Naive thymus-derived CD4-positive, alpha-beta T cell (primary cell): ENCODE measurements around the gene CKMT2. TPM values are rescaled to one million over a fixed set of nuclear protein-coding genes. Genes with fewer than 3 reads are reported as not detected.

Experiments
- ATAC-seq: fragments of 150-1000 bp; cut with Tn5 transposase; 2 replicates; pipeline ENCODE4 v1.10.0; 2021; ENCODE audit warnings: mild to moderate bottlenecking, moderate library complexity
- CTCF ChIA-PET: fragments of 350-600 bp; sonication (Branson Sonifier 250); formaldehyde crosslinking; loops from one replicate; lab custom pipeline; 2021; ENCODE audit warnings: antibody characterized with exemption; lab: Charles Lee
- POLR2A ChIA-PET: fragments of 350-600 bp; sonication (Branson Sonifier 250); formaldehyde crosslinking; loops from one replicate; lab custom pipeline; 2021; ENCODE audit warnings: antibody characterized with exemption, inconsistent platforms; lab: Charles Lee
- DNase-seq, 9 donors: peaks; one replicate each; pipeline versions ENCODE4 v3.0.0 to v3.0.0-alpha.2; 2020 to 2022; ENCODE audit warnings: mixed read lengths in 1 of 9
- H3K27ac ChIP-seq: one replicate; pipeline ENCODE4 v1.7.0; 2013; ENCODE audit warnings: mild to moderate bottlenecking, low read depth, low read length, moderate library complexity
- H3K27me3 ChIP-seq, 2 donors: one replicate each; pipeline ENCODE4 v1.7.0; 2013; ENCODE audit warnings: low read length in 2 of 2, mild to moderate bottlenecking in 2 of 2, moderate library complexity in 2 of 2; ENCODE audit not compliant: control insufficient read depth in 2 of 2, insufficient read depth in 2 of 2
- H3K36me3 ChIP-seq, 3 experiments: 1 replicate in 2 of 3; 2 replicates in 1 of 3; pipeline ENCODE4 v1.7.0; 2013; ENCODE audit warnings: low read length in 3 of 3, mild to moderate bottlenecking in 3 of 3, moderate library complexity in 1 of 3; ENCODE audit not compliant: insufficient read depth in 3 of 3, control insufficient read depth in 2 of 3
- H3K4me1 ChIP-seq, 2 donors: one replicate each; pipeline ENCODE4 v1.7.0; 2013; ENCODE audit warnings: low read length in 2 of 2, mild to moderate bottlenecking in 2 of 2, moderate library complexity in 1 of 2; ENCODE audit not compliant: control insufficient read depth in 2 of 2, insufficient read depth in 2 of 2
- H3K4me3 ChIP-seq: 2 replicates; pipeline ENCODE4 v1.7.0; 2013; ENCODE audit warnings: mild to moderate bottlenecking, low read length
- H3K9me3 ChIP-seq, 3 experiments: 1 replicate in 2 of 3; 2 replicates in 1 of 3; pipeline ENCODE4 v1.7.0; 2013; ENCODE audit warnings: low read length in 3 of 3; ENCODE audit not compliant: control insufficient read depth in 2 of 3
- H3K27ac Mint-ChIP-seq, 9 donors: one replicate each; pipeline ENCODE4 v1.8.0; 2020 to 2022; ENCODE audit warnings: mixed read lengths in 9 of 9, mild to moderate bottlenecking in 8 of 9, moderate library complexity in 5 of 9, inconsistent platforms in 2 of 9
- H3K27me3 Mint-ChIP-seq, 5 donors: one replicate each; pipeline ENCODE4 v1.8.0; 2021 to 2022; ENCODE audit warnings: mixed read lengths in 5 of 5, mild to moderate bottlenecking in 1 of 5
- H3K36me3 Mint-ChIP-seq, 5 donors: one replicate each; pipeline ENCODE4 v1.8.0; 2020 to 2022; ENCODE audit warnings: mixed read lengths in 5 of 5, mild to moderate bottlenecking in 3 of 5, inconsistent platforms in 1 of 5
- H3K4me1 Mint-ChIP-seq, 7 donors: one replicate each; pipeline ENCODE4 v1.8.0; 2020 to 2022; ENCODE audit warnings: mixed read lengths in 7 of 7, mild to moderate bottlenecking in 3 of 7, inconsistent platforms in 1 of 7
- H3K4me3 Mint-ChIP-seq, 10 donors: one replicate each; pipeline ENCODE4 v1.8.0; 2020 to 2022; ENCODE audit warnings: mild to moderate bottlenecking in 10 of 10, mixed read lengths in 10 of 10, moderate library complexity in 6 of 10, inconsistent platforms in 2 of 10
- H3K9me3 Mint-ChIP-seq, 11 donors: one replicate each; pipeline ENCODE4 v1.8.0; 2020 to 2022; ENCODE audit warnings: mixed read lengths in 11 of 11, mild to moderate bottlenecking in 4 of 11, inconsistent platforms in 1 of 11, moderate library complexity in 1 of 11
- intact Hi-C, 2 donors: fragments of 100-400 bp; cut with micrococcal nuclease; formaldehyde crosslinking; loops; one replicate each; pipeline ENCODE4 v1.15.1; 2023
- polyA plus RNA-seq, 2 donors: library from polyadenylated mRNA; unstranded; fragments of 300-500 nt; fragmentation: Illumina TruSeq; gene quantifications; one replicate each; pipeline ENCODE4 v1.2.3, GENCODE V29; 2021
- total RNA-seq, 6 experiments: library from RNA in 5 of 6; stranded (reverse) in 5 of 6; gene quantifications; 1 replicate in 5 of 6; 2 replicates in 1 of 6; pipeline ENCODE4 v1.2.3 and lab custom pipeline; 2021 to 2026

The CKMT2 gene
- total and polyA plus RNA-seq, 7 experiments from 2014 or later: not detected

DNA sequence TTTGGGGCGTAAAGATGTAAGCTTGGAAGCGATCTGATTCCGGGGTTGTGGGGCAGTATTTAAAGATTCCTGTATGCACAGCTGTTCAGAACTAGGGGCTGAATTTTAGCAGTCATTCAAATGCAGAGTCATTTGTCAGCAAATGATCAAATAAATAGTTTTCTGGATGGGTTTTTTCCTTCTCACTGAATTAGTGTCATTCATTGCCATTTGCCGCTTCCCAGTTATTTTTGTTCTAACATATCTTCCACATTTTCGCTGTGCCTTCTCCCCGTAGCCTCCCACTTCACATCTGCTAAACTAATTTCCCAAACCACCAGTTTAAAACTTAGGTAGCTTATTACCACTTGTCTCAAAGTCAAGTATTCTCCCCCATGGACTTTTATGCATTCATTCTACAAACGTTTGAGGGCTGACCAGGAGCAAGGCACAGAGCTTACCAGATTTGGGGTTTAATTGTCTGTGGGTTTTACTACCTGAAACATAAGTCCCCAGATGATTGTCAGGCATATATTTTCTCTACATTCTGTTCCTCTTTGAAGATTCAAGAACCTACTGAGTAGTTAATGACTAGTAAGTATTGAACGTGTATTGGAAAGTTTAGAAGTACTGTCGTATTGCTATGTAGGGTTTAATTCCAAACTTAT lies 41.3 kb upstream of the CKMT2 start:
- POLR2A ChIA-PET: no interaction called here
- peak overlapping the region in 7 of 9 donors; percentile 7 to 63 (median 36) for H3K27ac Mint-ChIP-seq
- intact Hi-C loops: loop anchor here (10.0 kb wide), 2 partner anchors 387 to 847 kb away; no protein-coding TSS in a partner anchor

DNA sequence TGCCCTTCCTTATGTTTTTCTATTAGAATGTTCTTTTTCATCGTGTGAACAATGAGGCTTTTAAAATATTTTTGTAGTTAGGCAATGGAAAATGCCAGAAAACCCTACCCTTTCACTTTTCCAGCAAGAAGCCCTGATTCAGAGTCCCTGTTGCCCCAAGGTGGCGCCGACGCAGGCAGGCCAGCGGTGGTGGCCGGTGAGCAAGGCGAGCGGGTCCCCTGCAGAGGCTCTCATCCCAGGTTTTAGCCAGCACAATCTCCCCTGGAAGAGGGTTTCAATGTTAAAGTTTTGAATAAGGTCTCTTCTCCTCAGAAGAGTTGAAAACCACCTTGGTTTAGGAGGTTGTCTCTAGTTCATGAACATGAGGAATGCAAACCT lies 40.8 kb upstream of the CKMT2 start:
- Mint-ChIP-seq H3K27ac (peak overlapping the region in 6 of 9 donors; percentile 7 to 63 (median 32)), H3K4me1 (peaks cover 3 to 21% (median 9%) of the 10 kb centered on the region in 7 donors), H3K27me3 (no peaks in the 10 kb centered on the region), H3K4me3 (no peak overlapping the region), H3K36me3 (peaks cover 0 to 26% (median 5%) of the 10 kb centered on the region in 5 donors), H3K9me3 (no peaks in the 10 kb centered on the region)
- intact Hi-C loops: loop anchor here (10.0 kb wide), 2 partner anchors 388 to 848 kb away; no protein-coding TSS in a partner anchor
- H3K4me1 ChIP-seq: peaks cover 0 to 6% of the 10 kb centered on the region in 2 donors
- H3K36me3 ChIP-seq: peaks cover 0 to 17% (median 0%) of the 10 kb centered on the region in 3 experiments
- DNase-seq (no peak), ATAC-seq (no peak)
- H3K27ac ChIP-seq: no peak overlapping the region
- ChIA-PET POLR2A (no interaction called here), CTCF (interaction anchor here (1.3 to 1.4 kb wide), 2 partner anchors 504 to 505 kb away, joined by 3 to 6 read pairs; no protein-coding TSS in a partner anchor)
- no peaks in the 10 kb centered on the region for H3K27me3 ChIP-seq
- no peak overlapping the region for H3K4me3 ChIP-seq
- no peaks in the 10 kb centered on the region for H3K9me3 ChIP-seq

More for the DNA sequence above, 41.3 kb upstream of the CKMT2 start:
- H3K4me3 Mint-ChIP-seq: no peak overlapping the region
- CTCF ChIA-PET: interaction anchor here (1.3 kb wide), 1 partner anchor 503 kb away, joined by 3 read pairs; no protein-coding TSS in a partner anchor
- no peak for ATAC-seq
- H3K36me3 ChIP-seq: peaks cover 0 to 17% (median 0%) of the 10 kb centered on the region in 3 experiments
- H3K27ac ChIP-seq: no peak overlapping the region
- peaks cover 0 to 26% (median 5%) of the 10 kb centered on the region in 5 donors for H3K36me3 Mint-ChIP-seq
- no peaks in the 10 kb centered on the region for H3K27me3 ChIP-seq
- H3K9me3 Mint-ChIP-seq: no peaks in the 10 kb centered on the region
- no peak for DNase-seq
- no peaks in the 10 kb centered on the region for H3K27me3 Mint-ChIP-seq
- H3K9me3 ChIP-seq: no peaks in the 10 kb centered on the region
- peaks cover 0 to 6% of the 10 kb centered on the region in 2 donors for H3K4me1 ChIP-seq
- no peak overlapping the region for H3K4me3 ChIP-seq
- peaks cover 3 to 21% (median 9%) of the 10 kb centered on the region in 7 donors for H3K4me1 Mint-ChIP-seq

DNA sequence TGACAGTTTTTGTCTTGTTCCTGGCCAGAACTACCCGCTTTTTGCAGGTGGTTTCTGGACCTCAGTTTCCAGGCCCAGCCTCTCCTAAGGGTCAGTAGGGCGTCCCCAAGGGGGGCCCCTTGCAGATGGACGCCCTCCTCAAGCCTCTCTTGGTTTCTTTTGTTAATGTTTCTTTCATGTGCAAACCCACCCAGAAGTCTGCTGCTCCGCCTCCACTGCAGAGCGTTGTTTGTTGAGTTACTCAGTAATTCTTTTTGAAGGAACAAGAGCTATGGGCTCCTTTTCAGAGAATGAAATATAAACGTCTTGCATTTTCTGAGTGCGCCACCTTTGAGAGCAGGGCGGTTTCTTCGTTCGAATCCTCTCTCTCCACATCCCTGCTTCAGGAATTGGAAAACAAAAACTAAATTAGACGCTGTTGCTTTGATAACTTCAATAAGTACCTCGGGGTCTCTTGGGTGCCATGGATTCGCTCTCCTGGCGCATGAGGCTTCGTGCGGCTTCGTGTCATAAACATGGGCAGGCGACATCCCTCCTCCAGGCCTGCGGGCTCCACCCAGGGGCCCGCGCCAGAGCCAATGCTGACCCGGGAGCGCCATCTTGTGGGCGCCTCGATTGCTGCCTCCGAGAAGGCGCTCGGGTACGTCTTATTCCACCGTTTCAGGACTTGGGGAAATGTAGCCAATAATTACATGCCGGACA lies 38.3 kb upstream of the CKMT2 start:
- H3K4me1 ChIP-seq: peaks cover 0 to 6% of the 10 kb centered on the region in 2 donors
- H3K4me3 ChIP-seq: no peak overlapping the region
- Mint-ChIP-seq H3K27ac (peak overlapping the region in 7 of 9 donors; percentile 21 to 82 (median 68)), H3K4me3 (peak overlapping the region in 8 of 10 donors; percentile 21 to 65 (median 47)), H3K4me1 (peaks cover 3 to 16% (median 9%) of the 10 kb centered on the region in 7 donors), H3K9me3 (no peaks in the 10 kb centered on the region), H3K27me3 (no peaks in the 10 kb centered on the region), H3K36me3 (peaks cover 0 to 10% (median 4%) of the 10 kb centered on the region in 5 donors)
- intact Hi-C loops: loop anchor here (1.0 to 10.0 kb wide), 11 partner anchors 87 to 850 kb away; partner anchors contain the start of gene RASGRF2 (in 1 of the 2)
- H3K36me3 ChIP-seq: no peaks in the 10 kb centered on the region
- no peak overlapping the region for H3K27ac ChIP-seq
- ChIA-PET POLR2A (interaction anchor here (1.8 kb wide), 1 partner anchor 508 kb away, joined by 5 read pairs; no protein-coding TSS in a partner anchor), CTCF (interaction anchor here (0.6 to 1.8 kb wide), 6 partner anchors 12 to 571 kb away, joined by 3 to 7 read pairs (median 4); no protein-coding TSS in a partner anchor)
- no peaks in the 10 kb centered on the region for H3K27me3 ChIP-seq
- no peaks in the 10 kb centered on the region for H3K9me3 ChIP-seq
- ATAC-seq: peak; percentile 98
- DNase-seq: peak; percentile 58 to 83 (median 74)

DNA sequence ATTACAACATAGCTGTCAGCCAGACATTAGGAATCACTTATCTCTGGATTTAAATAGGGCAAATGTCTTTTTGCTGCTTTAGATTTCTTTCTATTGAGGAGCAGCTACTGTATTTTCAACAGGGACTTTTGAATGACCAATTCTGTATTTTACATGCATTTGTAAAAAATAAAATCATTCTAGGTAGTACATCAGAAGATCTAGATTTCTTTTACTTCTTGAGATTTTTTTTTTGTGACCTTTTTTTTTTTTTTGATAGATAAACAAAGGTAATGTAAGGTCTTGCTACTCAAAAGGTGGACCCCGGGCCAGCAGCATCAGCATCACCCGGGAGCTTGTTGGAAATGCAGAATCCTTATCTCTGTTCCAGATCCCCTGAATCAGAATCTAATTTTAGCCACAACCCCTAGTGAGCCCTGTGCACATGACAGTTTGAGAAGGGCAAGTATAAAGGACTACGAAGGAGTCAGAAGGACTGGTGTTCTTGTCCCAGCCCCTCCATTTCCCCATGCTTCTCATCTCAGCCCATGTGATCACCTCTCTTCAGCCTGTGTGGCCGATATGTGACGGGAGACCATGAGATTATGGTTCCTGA lies 37.7 kb upstream of the CKMT2 start:
- no peaks in the 10 kb centered on the region for H3K36me3 ChIP-seq
- H3K27me3 ChIP-seq: no peaks in the 10 kb centered on the region
- peaks cover 3 to 16% (median 9%) of the 10 kb centered on the region in 7 donors for H3K4me1 Mint-ChIP-seq
- H3K36me3 Mint-ChIP-seq: peaks cover 0 to 8% (median 5%) of the 10 kb centered on the region in 5 donors
- intact Hi-C loops: loop anchor here (1.0 to 10.0 kb wide), 11 partner anchors 88 to 851 kb away; partner anchors contain the start of gene RASGRF2 (in 1 of the 2)
- DNase-seq (no peak), ATAC-seq (no peak)
- peaks cover 0 to 6% of the 10 kb centered on the region in 2 donors for H3K4me1 ChIP-seq
- H3K4me3 ChIP-seq: no peak overlapping the region
- no peaks in the 10 kb centered on the region for H3K27me3 Mint-ChIP-seq
- H3K9me3 Mint-ChIP-seq: no peaks in the 10 kb centered on the region
- H3K9me3 ChIP-seq: no peaks in the 10 kb centered on the region
- ChIA-PET POLR2A (no interaction called here), CTCF (interaction anchor here (0.6 to 1.8 kb wide), 7 partner anchors 13 to 533 kb away, joined by 3 to 7 read pairs (median 4); no protein-coding TSS in a partner anchor)
- H3K27ac ChIP-seq: no peak overlapping the region
- H3K4me3 Mint-ChIP-seq: peak overlapping the region in 5 of 10 donors; percentile 24 to 65 (median 54)
- H3K27ac Mint-ChIP-seq: peak overlapping the region in 6 of 9 donors; percentile 21 to 82 (median 58)

DNA sequence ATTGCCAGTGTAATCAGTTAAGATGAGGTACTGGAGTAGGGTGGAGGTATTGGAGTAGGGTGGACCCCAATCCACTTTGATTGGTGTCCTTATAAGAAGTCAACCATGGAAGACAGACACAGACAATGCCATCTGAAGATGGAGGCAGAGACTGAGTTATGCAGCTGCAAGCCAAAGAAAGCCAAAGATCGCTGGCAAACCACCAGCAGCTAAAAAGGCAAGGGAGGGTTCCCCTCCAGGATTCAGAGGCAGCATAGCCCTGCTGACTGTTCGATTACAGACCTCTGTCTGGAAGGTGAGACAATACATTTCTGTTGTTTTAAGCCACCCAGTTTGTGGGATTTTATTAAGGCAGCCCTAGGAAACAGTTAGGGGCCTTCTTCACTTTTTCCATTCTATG lies 30.5 kb upstream of the CKMT2 start:
- CTCF ChIA-PET: no interaction called here
- POLR2A ChIA-PET: interaction anchor here (0.6 kb wide), 1 partner anchor 46 kb away, joined by 3 read pairs; no protein-coding TSS in a partner anchor
- no peaks in the 10 kb centered on the region for H3K27me3 Mint-ChIP-seq
- H3K27ac Mint-ChIP-seq: no peak overlapping the region
- Histone ChIP-seq H3K27me3 (no peaks in the 10 kb centered on the region), H3K27ac (no peak overlapping the region), H3K4me3 (no peak overlapping the region), H3K4me1 (no peaks in the 10 kb centered on the region), H3K36me3 (peaks cover 0 to 56% (median 9%) of the 10 kb centered on the region in 3 experiments), H3K9me3 (no peaks in the 10 kb centered on the region)
- no peak overlapping the region for H3K4me3 Mint-ChIP-seq
- peaks cover 1 to 49% (median 20%) of the 10 kb centered on the region in 5 donors for H3K36me3 Mint-ChIP-seq
- intact Hi-C loops: no loop called here
- ATAC-seq (no peak), DNase-seq (no peak)
- no peaks in the 10 kb centered on the region for H3K9me3 Mint-ChIP-seq
- H3K4me1 Mint-ChIP-seq: no peaks in the 10 kb centered on the region

DNA sequence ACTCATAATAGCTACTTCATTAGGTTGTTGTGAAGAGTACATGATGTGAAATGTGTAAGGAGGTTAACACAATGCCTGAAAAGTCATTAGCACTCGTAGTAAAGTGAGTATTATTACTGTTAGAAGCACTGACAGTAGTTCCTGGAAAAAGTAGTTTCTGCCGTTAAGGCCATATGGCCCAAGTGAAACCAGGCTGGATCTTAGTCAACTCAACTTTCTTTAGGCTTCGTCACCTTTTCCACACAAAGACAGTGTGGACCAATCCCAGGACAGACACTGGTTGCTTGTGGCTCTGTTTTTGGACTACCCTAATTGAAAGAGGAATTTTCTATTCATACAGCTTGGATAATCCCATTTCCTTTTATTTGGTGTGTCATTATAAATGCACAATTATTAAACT lies 29.4 kb upstream of the CKMT2 start:
- H3K36me3 Mint-ChIP-seq: peaks cover 1 to 59% (median 20%) of the 10 kb centered on the region in 5 donors
- H3K9me3 ChIP-seq: no peaks in the 10 kb centered on the region
- no peaks in the 10 kb centered on the region for H3K4me1 Mint-ChIP-seq
- no peaks in the 10 kb centered on the region for H3K4me1 ChIP-seq
- no peaks in the 10 kb centered on the region for H3K9me3 Mint-ChIP-seq
- POLR2A ChIA-PET: no interaction called here
- H3K27ac Mint-ChIP-seq: no peak overlapping the region
- CTCF ChIA-PET: no interaction called here
- H3K4me3 Mint-ChIP-seq: no peak overlapping the region
- ATAC-seq (no peak), DNase-seq (no peak)
- no peaks in the 10 kb centered on the region for H3K27me3 ChIP-seq
- intact Hi-C loops: no loop called here
- H3K27ac ChIP-seq: no peak overlapping the region
- no peaks in the 10 kb centered on the region for H3K27me3 Mint-ChIP-seq
- peaks cover 0 to 66% (median 9%) of the 10 kb centered on the region in 3 experiments for H3K36me3 ChIP-seq
- H3K4me3 ChIP-seq: no peak overlapping the region
